ENCODE measurements around the gene WDR18. TPM values are rescaled to one million over a fixed set of nuclear protein-coding genes. Genes with fewer than 3 reads are reported as not detected.
A peak's percentile ranks its signal among the peaks of the same experiment; 100 is the strongest.

WDR18 gene
- total RNA-seq, 1 experiment from 2014 or later, result 94.7 TPM

GRCh38 chr19:1002600-1002999, 18.5 kb downstream of the WDR18 start:
- H3K14ac ChIP-seq (ENCODE audit: insufficient read depth, low read length), result no peak overlapping the region
- H4K91ac ChIP-seq (ENCODE audit: insufficient read length, low read depth, low read length), result no peak overlapping the region
- no peak overlapping the region for H3K23ac ChIP-seq (ENCODE audit: insufficient read length, low read depth, low read length)
- peaks cover 10% of the 10 kb centered on the region for H3K23me2 ChIP-seq (ENCODE audit: insufficient read length, low read depth, low read length, poor library complexity, severe bottlenecking)
- no peaks in the 10 kb centered on the region for H3K9me3 ChIP-seq (ENCODE audit: control insufficient read depth, low read depth, low read length)
- H3K4me2 ChIP-seq (ENCODE audit: insufficient read depth, insufficient read length, low read length), result no peak overlapping the region
- H3K79me1 ChIP-seq (ENCODE audit: insufficient read depth, low read depth, low read length, poor library complexity, severe bottlenecking), result no peaks in the 10 kb centered on the region
- TF ChIP-seq CTCF (conservative IDR thresholded peaks at IDR 0.05), result no peak
- no peak overlapping the region for H4K5ac ChIP-seq (ENCODE audit: insufficient read length, low read depth, low read length)
- H2BK120ac ChIP-seq (ENCODE audit: low read depth, low read length, poor library complexity, severe bottlenecking), result no peak overlapping the region
- H3T11ph ChIP-seq (ENCODE audit: low read length), result no peak overlapping the region
- no CpG with 5 or more reads among the region's 4 CpGs for WGBS (ENCODE audit: extremely low coverage, insufficient read length, low lambda C conversion rate)
- H2BK5ac ChIP-seq (ENCODE audit: insufficient read length, low read length), result no peak overlapping the region
- Mint-ChIP-seq H3K36me3 (ENCODE audit: insufficient read depth in 1 of 3, low read depth in 3 of 3) (peaks cover 0 to 13% (median 8%) of the 10 kb centered on the region in 3 experiments; a peak in 4 of 7 replicates), H3K27ac (no peak overlapping the region), H3K27me3 (ENCODE audit: low read depth) (peaks cover 38% of the 10 kb centered on the region), H3K4me1 (peaks cover 0 to 5% of the 10 kb centered on the region in 2 experiments; a peak in 2 of 4 replicates), H3K4me3 (peak overlapping the region in 1 of 2 experiments; percentile 4; a peak in 1 of 5 replicates), H3K9me3 (no peaks in the 10 kb centered on the region; a peak in 1 of 5 replicates)
- H2BK15ac ChIP-seq (ENCODE audit: low read depth, low read length), result no peak overlapping the region
- no peak overlapping the region for H3K18ac ChIP-seq (ENCODE audit: insufficient read length, low read depth, low read length)
- DNase-seq, result no peak
- no peak overlapping the region for H4K8ac ChIP-seq (replicated peaks; ENCODE audit: insufficient read length, low read depth, low read length)
- 0 out of 2 replicates have a peak, but pooled peaks cover 2% of the 10 kb centered on the region for H3K79me2 ChIP-seq (ENCODE audit: insufficient read depth, low read length)
- H2BK12ac ChIP-seq (ENCODE audit: insufficient read length, low read depth, low read length), result no peak overlapping the region
- no peak overlapping the region for H3K9ac ChIP-seq (ENCODE audit: extremely low read depth, insufficient read length, low read length)
- H2BK20ac ChIP-seq (ENCODE audit: low read depth, low read length, poor library complexity, severe bottlenecking), result no peak overlapping the region
- no peaks in the 10 kb centered on the region for H4K20me1 ChIP-seq (ENCODE audit: control insufficient read depth, insufficient read depth, insufficient read length)
- peaks cover 10% of the 10 kb centered on the region for H3K27me3 ChIP-seq (ENCODE audit: insufficient read depth, low read length)
- no peak overlapping the region for H3K27ac ChIP-seq (ENCODE audit: insufficient read length, low read depth, low read length)
- no peak overlapping the region for H3K4ac ChIP-seq (ENCODE audit: low read depth, low read length)
- H2AK5ac ChIP-seq (ENCODE audit: insufficient read length, low read length), result no peak overlapping the region
- H3K56ac ChIP-seq (ENCODE audit: insufficient read length, low read depth, low read length), result no peak overlapping the region
- H3K4me1 ChIP-seq (ENCODE audit: insufficient read depth, low read length), result no peaks in the 10 kb centered on the region
- no peak overlapping the region for H2AFZ ChIP-seq (ENCODE audit: low read length)

Measured in H9 (cell line).